SIG-M5 treated with dmso at 0.1 percent for 504 hours (cell line): Measurements from ENCODE around the gene GPR32.
"Not testable (repeated sequence)": the region's sequence is repeated elsewhere in the genome, so short reads cannot be mapped to it uniquely, and the experiment has no call there.

Experiments
- DNase-seq: peaks from one replicate; lab custom pipeline; 2025; ENCODE audit not compliant: unreplicated experiment; lab: John Stamatoyannopoulos, UW

The GPR32 gene

GRCh38 chr19:50798659-50799546 lies 28.6 kb downstream of the GPR32 start:
- DNase-seq = no peak

GRCh38 chr19:50799547-50799851 lies 29.2 kb downstream of the GPR32 start:
- DNase-seq = no peak

- no peak for DNase-seq
Measured at GRCh38 chr19:50801107-50801506, 30.8 kb downstream of the GPR32 start.

- no peak for DNase-seq
Measured at GRCh38 chr19:50803633-50804419, 33.6 kb downstream of the GPR32 start.

- peak; percentile 96 for DNase-seq
Measured at GRCh38 chr19:50804420-50805272, 34.4 kb downstream of the GPR32 start.

GRCh38 chr19:50808856-50809255 lies 38.6 kb downstream of the GPR32 start:
- DNase-seq = no peak

GRCh38 chr19:50811622-50812238 lies 41.5 kb downstream of the GPR32 start:
- DNase-seq = not testable (repeated sequence)

- no peak for DNase-seq
Measured at GRCh38 chr19:50812474-50812873, 42.2 kb downstream of the GPR32 start.

GRCh38 chr19:50814883-50815282 lies 44.6 kb downstream of the GPR32 start:
- DNase-seq = no peak

- DNase-seq = no peak
Measured at GRCh38 chr19:50815439-50815838, 45.2 kb downstream of the GPR32 start.

GRCh38 chr19:50817941-50818858 lies 47.9 kb downstream of the GPR32 start:
- peak; percentile 23 for DNase-seq

GRCh38 chr19:50818859-50819472 lies 48.7 kb downstream of the GPR32 start:
- DNase-seq = no peak

- no peak for DNase-seq
Measured at GRCh38 chr19:50819636-50820035, 49.4 kb downstream of the GPR32 start.

- DNase-seq = no peak
Measured at GRCh38 chr19:50820086-50820485, 49.8 kb downstream of the GPR32 start.

- DNase-seq = peak; percentile 14
Measured at GRCh38 chr19:50820549-50821247, 50.4 kb downstream of the GPR32 start.

GRCh38 chr19:50821248-50821612 lies 51.0 kb downstream of the GPR32 start:
- DNase-seq = no peak
